Right renal cortex interstitium (tissue), 3 donors: Measurements from ENCODE around the gene RAB7B. TPM values are rescaled to one million over a fixed set of nuclear protein-coding genes. Genes with fewer than 3 reads are reported as not detected.

Experiments used
- DNase-seq, 3 donors: peaks; one replicate each; pipeline ENCODE4 v3.0.0-alpha.2; 2013; ENCODE audit warnings: low read depth in 3 of 3, low spot score in 2 of 3
- polyA plus RNA-seq, 3 donors: library from polyadenylated mRNA; unstranded; fragments of 120-200 nt; gene quantifications; one replicate each; pipeline ENCODE4 v1.2.1, GENCODE V29; 2013; ENCODE audit not compliant: insufficient read length in 3 of 3

Gene RAB7B
- polyA plus RNA-seq, 3 donors: 2.3 to 2.4 (median 2.3) TPM

DNA sequence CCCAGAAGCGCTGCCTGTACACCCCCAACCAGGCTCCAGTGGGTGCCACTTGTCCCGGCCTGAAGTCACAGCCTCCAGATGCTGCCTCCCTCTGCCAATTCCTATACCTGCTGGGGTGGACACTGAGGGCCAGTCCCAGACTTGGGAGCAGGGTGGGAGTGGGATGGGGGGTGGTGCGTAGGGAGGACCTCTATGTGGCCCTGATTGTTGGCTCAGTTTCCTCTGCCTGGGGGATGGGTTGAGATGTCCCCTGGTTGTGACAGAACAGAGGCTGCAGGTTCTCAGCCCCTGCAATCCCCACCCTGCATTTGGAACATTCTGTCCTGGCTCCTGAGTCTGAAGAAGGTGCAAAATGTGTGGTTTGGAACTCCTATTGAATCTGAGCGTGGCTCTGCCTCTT lies 27.2 kb downstream of the RAB7B start:
- no peak for DNase-seq

DNA sequence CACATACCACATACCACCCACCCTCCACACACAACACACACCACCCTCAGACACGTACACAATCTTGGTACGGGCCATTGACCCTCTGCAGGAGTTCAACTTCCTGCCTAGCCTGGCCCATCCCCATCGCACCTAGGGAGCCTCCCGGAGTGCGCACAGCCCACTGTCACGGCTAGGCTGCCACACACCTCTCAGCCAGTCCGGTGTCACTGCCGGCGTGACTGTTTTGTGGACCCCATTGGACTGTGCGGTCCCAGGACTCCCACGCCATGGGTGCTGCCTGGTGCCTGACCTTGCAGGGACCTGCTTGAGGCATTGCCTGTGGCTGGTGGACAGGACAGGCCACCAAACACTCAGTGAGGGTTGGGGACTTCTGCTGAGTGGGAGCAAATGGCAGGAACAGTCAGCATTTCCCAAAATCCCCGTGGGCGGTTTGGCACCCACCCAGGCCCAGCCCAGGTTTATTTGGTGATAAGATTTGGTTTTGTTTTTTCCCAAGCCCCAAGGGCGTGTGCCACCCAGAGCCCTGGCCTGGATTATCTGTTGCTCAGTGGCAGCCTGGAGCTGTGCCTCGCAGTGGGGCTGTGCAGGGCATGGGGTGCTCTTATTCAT lies 27.7 kb downstream of the RAB7B start:
- no peak for DNase-seq

DNA sequence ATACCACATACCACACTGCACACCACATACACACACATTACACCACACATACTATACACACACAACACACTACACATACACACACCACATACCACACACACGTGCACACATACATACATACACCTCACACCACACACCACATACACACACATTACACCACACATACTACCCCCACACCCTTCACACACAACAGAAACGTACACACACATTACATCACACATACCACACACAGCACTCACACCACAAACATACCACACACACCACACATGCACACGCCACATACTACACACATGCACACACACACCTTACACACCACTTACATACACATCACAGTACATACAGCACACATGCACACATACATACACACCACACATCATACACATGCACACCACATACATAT lies 28.5 kb downstream of the RAB7B start:
- no peak for DNase-seq

- no peak for DNase-seq
Measured at GRCh38 chr1:205973377-205974232, 29.6 kb downstream of the RAB7B start.

GRCh38 chr1:205972491-205973168 lies 30.6 kb downstream of the RAB7B start:
- no peak for DNase-seq

DNA sequence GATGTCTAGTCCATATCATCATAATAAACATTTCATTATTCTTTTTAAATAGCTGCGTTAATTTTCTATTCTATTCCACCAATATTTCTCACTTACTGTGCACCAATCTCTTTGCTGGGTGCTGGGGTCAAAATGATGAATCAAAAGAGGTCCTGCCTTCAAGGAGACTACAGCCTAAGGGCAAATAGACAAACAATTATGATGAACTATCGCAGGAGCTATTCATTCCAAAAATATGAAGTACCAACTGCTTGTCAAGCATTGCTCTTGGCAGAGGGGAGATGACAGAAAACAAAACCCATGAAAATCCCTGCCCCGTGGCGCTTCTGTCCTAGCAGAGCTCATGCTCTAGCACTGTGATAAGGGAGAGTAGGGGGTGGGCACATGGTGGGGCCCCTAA lies 31.1 kb downstream of the RAB7B start:
- no peak for DNase-seq

DNA sequence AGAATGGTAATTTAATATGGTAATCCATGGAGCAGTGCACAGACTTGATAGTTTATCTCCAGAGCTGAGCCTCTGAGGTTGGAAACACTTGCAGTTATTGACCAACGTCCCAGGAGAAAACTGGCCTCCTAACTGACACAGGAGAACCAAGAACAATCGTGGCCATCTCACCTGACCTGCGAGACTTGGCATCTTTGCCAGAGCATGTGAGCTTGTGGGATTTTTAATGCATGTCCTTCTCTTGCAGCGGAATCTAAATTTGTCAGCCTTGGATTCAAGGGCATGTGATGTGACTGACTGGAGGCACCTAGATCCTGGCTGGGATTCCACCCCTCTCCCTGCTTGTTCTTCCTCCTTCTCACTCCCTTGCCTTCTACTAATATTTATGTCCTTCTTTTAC lies 32.1 kb downstream of the RAB7B start:
- DNase-seq: no peak

DNA sequence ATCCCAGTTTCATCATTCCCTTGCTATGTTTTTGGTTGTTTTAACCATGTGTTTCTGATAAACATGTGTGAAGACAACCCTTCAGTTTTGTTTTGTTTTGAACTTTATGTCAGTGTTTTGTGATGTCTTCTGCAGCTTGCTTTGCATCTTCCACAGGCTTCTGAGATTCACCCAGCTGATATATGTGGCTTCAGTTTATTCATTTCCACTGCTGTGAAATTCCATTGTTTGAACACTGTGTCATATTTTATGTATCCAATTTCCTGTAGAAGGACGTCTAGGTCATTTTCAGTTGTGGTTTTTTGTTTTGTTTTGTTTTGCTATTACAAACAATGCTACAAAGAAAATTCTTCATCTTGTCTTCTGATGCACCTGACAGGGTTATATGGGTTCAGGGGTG lies 32.7 kb downstream of the RAB7B start:
- no peak for DNase-seq

- no peak for DNase-seq
Measured at GRCh38 chr1:205969229-205969628, 34.0 kb downstream of the RAB7B start.

GRCh38 chr1:205967554-205968335 lies 35.5 kb downstream of the RAB7B start:
- DNase-seq: no peak

DNA sequence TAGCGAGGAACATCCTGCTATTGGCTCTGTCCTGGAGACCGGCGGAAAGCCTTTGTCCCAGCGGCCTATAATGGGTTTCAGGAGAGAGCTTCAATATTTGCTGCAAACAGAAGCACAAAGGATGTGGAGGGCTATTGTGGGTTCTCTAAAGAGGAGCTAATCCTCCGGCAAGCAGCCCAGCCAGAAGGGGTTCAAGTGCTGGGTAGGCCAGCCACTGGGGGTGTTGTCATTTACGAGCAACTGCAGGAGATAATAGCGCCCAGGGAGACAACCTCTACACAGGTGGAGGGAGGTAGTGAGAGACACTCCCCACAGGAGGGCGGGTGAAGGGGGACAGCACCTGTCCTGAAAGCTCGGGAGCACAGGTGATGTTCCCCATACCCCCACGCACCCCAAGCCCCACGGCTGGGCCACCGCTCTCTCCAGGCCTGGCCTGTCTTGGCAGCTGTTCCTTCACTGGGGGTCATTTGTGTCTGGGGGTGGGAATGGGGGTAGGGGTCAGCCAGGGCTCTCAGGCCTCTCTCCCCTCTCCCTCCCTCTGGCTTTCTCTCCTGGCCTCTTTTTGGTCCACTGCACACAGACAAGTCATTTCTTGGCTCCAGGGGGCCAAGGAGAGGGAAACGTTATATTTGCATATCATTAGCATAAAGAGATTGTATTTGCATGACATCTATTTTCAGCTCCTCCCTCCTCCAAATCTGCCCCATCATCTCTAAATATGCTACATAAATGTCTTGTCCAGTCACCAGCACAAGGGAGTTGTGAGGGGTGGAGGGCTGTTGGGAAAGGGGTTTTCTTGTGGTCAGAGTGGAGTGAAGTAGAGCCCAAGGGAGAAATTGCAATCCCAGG lies 37.9 kb downstream of the RAB7B start:
- DNase-seq: no peak

DNA sequence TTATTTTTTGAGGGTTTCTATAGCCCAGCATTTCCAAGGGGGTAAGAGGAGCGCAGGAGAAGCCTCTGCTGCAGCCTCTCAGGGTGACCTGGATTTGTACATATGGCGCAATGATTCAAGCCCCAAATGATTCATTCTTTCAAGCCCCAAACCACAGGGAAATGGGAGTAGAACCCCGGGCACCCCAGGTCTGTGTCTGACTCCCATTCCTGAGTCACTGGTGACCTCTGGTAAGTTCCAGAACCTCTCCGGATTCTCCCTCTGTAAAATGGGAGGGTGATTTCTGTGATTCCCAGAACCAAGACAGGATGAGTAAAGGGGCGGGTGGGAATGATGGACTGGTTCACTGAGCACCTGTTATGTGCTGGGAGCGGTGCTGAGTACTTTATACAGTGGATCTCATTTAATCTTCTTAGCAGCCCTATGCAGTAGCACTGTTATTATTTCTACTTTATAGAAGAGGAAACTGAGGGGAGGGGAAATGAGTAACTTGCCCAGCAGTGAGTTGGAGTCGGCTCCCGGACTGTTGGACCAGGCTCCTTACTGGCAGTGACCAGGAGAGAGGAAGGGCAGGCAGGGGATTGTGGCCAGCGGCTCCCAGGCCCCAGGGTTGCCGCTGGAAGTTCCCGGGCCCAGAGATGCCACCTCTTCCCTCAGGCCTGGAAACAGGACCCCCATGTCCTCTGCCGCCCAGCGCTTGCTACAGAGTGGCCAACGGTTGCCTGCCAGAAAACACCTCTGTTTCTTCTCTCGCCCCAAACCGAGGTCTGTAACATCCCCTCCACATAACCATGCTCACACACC lies 39.6 kb downstream of the RAB7B start:
- no peak for DNase-seq

DNA sequence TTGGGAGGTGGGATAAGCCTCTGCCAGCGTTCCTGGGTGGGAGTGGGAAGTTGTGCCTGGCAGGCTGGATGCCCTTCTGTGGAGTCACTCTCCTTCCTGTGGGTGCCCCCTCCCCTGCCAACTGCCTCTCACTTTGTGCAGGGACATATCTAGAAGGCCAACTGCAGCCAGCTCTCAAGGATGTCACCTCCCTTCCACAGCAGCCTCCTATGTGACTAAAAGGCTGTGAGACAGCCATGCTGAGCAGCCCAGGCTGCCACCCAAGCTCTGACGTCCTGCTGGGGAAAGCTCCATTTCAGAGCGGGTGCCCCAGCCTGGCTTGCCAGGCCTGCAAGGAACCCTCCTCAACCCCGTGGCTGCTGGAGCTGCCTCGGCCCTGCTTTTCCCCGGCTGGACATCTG lies 40.4 kb downstream of the RAB7B start:
- no peak for DNase-seq

DNA sequence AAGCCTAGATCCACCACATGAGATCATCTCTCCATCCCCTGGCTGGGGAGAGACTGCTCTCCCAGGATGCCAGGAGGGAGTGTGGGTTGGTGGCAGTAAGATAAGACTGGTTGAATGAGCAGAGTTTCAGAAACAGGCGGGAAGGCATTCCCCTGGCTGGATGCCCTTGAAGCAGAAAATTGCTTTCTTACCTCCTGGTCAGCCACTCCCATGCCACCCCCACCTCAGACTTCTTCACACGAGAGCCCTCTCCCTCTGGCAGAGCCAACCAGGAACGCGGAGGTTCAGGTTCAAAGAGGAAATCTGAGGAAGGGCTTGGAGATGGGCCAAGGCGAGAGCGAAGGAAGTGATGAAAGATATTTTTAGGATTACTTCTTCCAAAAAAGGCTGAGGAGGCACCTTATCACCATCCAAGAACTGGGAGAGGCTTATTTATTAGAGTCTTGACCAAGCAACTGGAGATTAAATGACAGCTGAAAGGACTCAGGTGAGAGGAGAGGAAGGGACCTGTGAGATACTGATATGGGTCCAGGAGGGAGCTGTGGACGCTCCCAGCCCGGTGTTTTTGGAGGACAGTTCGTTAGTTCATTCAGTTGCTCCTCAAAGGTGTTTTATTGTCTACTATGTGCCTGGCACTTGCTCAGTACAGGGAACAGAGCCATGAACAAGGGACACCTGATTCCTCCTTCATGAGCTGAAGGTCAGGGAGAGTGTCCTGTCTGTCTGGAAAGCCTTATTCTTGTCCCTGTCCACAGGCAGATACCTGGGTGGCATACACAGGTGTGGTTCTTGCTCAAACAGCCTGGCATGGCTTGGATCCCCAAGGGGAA lies 41.0 kb downstream of the RAB7B start:
- no peak for DNase-seq

DNA sequence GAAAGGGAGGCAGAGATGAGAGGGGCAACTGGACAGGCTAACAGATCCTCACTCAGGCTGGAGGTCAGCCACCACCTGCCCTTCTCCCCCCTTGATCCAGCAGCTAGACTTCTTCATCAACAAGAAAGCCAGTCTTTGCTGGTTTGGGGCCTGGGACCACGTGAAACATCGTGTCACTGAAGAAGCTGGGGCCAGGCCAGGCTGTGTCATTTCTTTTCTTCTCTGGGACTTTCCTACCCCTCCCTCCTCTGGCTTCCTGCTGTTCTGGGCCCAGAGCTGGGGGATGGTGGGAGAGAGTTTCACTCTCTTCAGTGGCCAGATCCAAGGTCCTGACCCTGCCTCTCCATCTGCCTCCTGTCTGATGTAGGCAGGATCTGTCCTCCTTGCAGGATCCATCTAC lies 41.8 kb downstream of the RAB7B start:
- no peak for DNase-seq

- no peak for DNase-seq
Measured at GRCh38 chr1:205959789-205960188, 43.4 kb downstream of the RAB7B start.

DNA sequence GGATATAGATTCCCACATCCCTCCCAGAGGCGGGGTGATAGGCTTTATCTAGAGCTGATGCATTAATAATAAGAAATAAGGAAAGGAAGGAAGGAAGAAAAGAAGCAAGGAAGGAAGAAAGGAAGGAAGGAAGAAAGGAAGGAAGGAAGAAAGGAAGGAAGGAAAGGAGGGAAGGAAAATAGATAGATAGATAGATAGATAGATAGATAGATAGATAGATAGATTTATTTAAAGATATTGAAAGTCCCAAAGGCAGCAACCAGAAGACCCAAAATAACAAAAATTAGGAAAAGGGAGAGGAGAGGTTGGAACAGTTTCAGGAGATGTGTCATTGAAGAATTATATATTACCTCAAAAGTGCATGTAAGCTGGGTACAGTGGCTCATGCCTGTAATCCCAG lies 47.7 kb downstream of the RAB7B start:
- DNase-seq: no peak

- DNase-seq: no peak
Measured at GRCh38 chr1:205954819-205955404, 48.3 kb downstream of the RAB7B start.
